ENCODE results near the gene MUC22. TPM values are rescaled to one million over a fixed set of nuclear protein-coding genes. Genes with fewer than 3 reads are reported as not detected.
"Not testable (repeated sequence)": the region's sequence is repeated elsewhere in the genome, so short reads cannot be mapped to it uniquely, and the experiment has no call there.

The MUC22 gene
- polyA plus RNA-seq, 3 donors, result not detected

DNA sequence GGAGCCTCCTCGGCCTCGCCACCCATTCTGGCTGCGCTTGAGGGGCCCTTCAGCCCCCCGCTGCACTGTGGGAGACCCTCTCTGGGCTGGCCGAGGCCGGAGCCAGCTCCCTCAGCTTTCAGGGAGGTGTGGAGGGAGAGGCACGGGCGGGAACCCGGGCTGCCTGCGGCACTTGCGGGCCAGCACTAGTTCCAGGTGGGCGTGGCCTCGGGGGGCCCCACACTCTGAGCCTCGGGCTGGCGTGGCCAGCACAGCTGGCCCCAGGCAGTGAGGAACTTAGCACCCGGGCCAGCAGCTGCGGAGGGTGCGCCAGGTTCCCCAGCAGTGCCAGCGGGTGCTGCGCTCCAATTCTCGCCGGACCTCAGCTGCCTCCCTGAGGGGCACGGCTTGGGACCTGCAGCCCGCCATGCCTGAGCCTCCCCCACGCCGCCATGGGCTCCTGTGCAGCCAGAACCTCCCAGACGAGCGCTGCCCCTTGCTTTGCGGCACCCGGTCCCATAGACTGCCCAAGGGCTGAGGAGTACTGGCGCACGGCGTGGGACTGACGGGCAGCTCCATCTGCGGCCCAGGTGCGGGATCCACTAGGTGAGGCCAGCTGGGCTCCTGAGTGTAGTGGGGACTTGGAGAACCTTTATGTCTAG, 6.5 kb downstream of the MUC22 start:
- no peaks in the 10 kb centered on the region for H3K36me3 ChIP-seq (replicated peaks in 1 of 2; ENCODE audit: control insufficient read depth in 1 of 2, insufficient read depth in 2 of 2, low read length in 2 of 2)
- no peaks in the 10 kb centered on the region for H3K4me1 Mint-ChIP-seq
- H3K9me3 Mint-ChIP-seq, result peaks cover 0 to 15% (median 10%) of the 10 kb centered on the region in 7 donors
- no peak overlapping the region for H3K27ac ChIP-seq (ENCODE audit: low read depth in 1 of 2, low read length in 2 of 2)
- no peak overlapping the region for H3K9ac ChIP-seq (ENCODE audit: insufficient read depth, low read length, poor library complexity, severe bottlenecking)
- intact Hi-C loops (cut with micrococcal nuclease), result no loop called here
- H3K4me1 ChIP-seq (ENCODE audit: control insufficient read depth in 1 of 2, insufficient read depth in 2 of 2, low read length in 2 of 2), result no peaks in the 10 kb centered on the region
- no peak for DNase-seq
- no peaks in the 10 kb centered on the region for H3K9me3 ChIP-seq (replicated peaks in 1 of 2; ENCODE audit: control insufficient read depth in 1 of 2, insufficient read depth in 1 of 2, low read length in 2 of 2)
- H3K27ac Mint-ChIP-seq, result no peak overlapping the region
- H3K4me2 ChIP-seq (replicated peaks; ENCODE audit: extremely low read depth, low read length, poor library complexity, severe bottlenecking), result no peak overlapping the region
- peaks cover 0 to 25% (median 10%) of the 10 kb centered on the region in 3 donors for H3K27me3 Mint-ChIP-seq (ENCODE audit: low read depth in 3 of 3)
- no peak overlapping the region for H2AFZ ChIP-seq (ENCODE audit: insufficient read depth, low read depth, low read length, poor library complexity, severe bottlenecking)
- H3K4me3 ChIP-seq (replicated peaks in 1 of 3; ENCODE audit: low read depth in 2 of 3, low read length in 3 of 3), result no peak overlapping the region
- H3K27me3 ChIP-seq (ENCODE audit: control insufficient read depth in 2 of 2, insufficient read depth in 2 of 2, low read length in 2 of 2), result peaks cover 0 to 11% of the 10 kb centered on the region in 2 donors
- H3K36me3 Mint-ChIP-seq, result no peaks in the 10 kb centered on the region
- TF ChIP-seq, protein P1, sequence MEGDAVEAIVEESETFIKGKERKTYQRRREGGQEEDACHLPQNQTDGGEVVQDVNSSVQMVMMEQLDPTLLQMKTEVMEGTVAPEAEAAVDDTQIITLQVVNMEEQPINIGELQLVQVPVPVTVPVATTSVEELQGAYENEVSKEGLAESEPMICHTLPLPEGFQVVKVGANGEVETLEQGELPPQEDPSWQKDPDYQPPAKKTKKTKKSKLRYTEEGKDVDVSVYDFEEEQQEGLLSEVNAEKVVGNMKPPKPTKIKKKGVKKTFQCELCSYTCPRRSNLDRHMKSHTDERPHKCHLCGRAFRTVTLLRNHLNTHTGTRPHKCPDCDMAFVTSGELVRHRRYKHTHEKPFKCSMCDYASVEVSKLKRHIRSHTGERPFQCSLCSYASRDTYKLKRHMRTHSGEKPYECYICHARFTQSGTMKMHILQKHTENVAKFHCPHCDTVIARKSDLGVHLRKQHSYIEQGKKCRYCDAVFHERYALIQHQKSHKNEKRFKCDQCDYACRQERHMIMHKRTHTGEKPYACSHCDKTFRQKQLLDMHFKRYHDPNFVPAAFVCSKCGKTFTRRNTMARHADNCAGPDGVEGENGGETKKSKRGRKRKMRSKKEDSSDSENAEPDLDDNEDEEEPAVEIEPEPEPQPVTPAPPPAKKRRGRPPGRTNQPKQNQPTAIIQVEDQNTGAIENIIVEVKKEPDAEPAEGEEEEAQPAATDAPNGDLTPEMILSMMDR (IDR thresholded peaks at IDR 0.05), result no peak
- 94% methylated on average over 29 of the region's 36 CpGs for WGBS (ENCODE audit: insufficient coverage)
- H3K79me2 ChIP-seq (ENCODE audit: insufficient read depth, low read length), result no peaks in the 10 kb centered on the region
- no peak overlapping the region for H3K4me3 Mint-ChIP-seq
- no peaks in the 10 kb centered on the region for H4K20me1 ChIP-seq (ENCODE audit: insufficient read depth, low read length)

DNA sequence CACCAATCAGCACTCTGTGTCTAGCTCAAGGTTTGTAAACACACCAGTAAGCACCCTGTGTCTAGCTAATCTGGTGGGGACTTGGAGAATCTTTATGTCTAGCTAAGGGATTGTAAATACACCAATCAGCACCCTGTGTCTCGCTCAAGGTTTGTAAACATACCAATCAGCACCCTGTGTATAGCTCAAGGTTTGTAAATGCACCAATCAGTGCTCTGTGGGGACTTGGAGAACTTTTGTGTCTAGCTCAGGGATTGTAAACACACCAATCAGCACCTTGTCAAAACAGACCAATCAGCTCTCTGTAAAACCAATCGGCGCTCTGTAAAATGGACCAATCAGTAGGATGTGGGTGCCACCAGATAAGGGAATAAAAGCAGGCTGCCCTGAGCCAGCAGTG, 7.2 kb downstream of the MUC22 start:
- H3K27ac Mint-ChIP-seq; H3K36me3 ChIP-seq (replicated peaks in 1 of 2; ENCODE audit: control insufficient read depth in 1 of 2, insufficient read depth in 2 of 2, low read length in 2 of 2); intact Hi-C loops (cut with micrococcal nuclease); H4K20me1 ChIP-seq (ENCODE audit: insufficient read depth, low read length); H3K4me3 Mint-ChIP-seq; H3K4me3 ChIP-seq (replicated peaks in 1 of 3; ENCODE audit: low read depth in 2 of 3, low read length in 3 of 3); H3K36me3 Mint-ChIP-seq; DNase-seq; H3K4me2 ChIP-seq (replicated peaks; ENCODE audit: extremely low read depth, low read length, poor library complexity, severe bottlenecking); H3K4me1 Mint-ChIP-seq; H3K4me1 ChIP-seq (ENCODE audit: control insufficient read depth in 1 of 2, insufficient read depth in 2 of 2, low read length in 2 of 2); H3K27ac ChIP-seq (ENCODE audit: low read depth in 1 of 2, low read length in 2 of 2); H3K9me3 ChIP-seq (replicated peaks in 1 of 2; ENCODE audit: control insufficient read depth in 1 of 2, insufficient read depth in 1 of 2, low read length in 2 of 2); H2AFZ ChIP-seq (ENCODE audit: insufficient read depth, low read depth, low read length, poor library complexity, severe bottlenecking); H3K9ac ChIP-seq (ENCODE audit: insufficient read depth, low read length, poor library complexity, severe bottlenecking); H3K79me2 ChIP-seq (ENCODE audit: insufficient read depth, low read length): not testable (repeated sequence)
- H3K27me3 Mint-ChIP-seq (ENCODE audit: low read depth in 3 of 3), result peaks cover 0 to 23% (median 10%) of the 10 kb centered on the region in 3 donors
- H3K9me3 Mint-ChIP-seq, result peaks cover 0 to 13% (median 10%) of the 10 kb centered on the region in 7 donors
- WGBS (ENCODE audit: insufficient coverage), result no CpG with 5 or more reads among the region's 3 CpGs
- H3K27me3 ChIP-seq (ENCODE audit: control insufficient read depth in 2 of 2, insufficient read depth in 2 of 2, low read length in 2 of 2), result peaks cover 0 to 11% of the 10 kb centered on the region in 2 donors

Data from CD14-positive monocyte (primary cell).